ENCODE measurements around the gene MBD3L5.
"Not testable (repeated sequence)": the region's sequence is repeated elsewhere in the genome, so short reads cannot be mapped to it uniquely, and the experiment has no call there.

MBD3L5 gene

DNA sequence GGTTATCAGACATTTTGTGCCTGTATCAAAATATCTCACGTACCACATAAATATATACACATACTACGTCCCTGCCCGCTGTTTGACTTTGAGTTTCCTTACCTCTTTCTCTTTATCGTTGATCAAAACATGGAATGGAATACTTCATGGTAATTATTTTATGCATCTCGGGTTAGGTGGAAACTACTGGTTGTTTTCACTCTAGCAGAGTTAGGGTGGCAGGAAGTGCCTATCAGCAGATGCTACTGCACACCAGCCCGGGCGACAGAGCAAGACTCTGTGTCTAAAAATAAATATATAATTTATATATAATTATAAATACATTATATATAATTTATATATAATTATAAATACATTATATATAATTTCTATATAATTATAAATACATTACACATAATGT, 22.5 kb downstream of the MBD3L5 start:
- DNase-seq (ENCODE audit: low spot score): not testable (repeated sequence)

DNA sequence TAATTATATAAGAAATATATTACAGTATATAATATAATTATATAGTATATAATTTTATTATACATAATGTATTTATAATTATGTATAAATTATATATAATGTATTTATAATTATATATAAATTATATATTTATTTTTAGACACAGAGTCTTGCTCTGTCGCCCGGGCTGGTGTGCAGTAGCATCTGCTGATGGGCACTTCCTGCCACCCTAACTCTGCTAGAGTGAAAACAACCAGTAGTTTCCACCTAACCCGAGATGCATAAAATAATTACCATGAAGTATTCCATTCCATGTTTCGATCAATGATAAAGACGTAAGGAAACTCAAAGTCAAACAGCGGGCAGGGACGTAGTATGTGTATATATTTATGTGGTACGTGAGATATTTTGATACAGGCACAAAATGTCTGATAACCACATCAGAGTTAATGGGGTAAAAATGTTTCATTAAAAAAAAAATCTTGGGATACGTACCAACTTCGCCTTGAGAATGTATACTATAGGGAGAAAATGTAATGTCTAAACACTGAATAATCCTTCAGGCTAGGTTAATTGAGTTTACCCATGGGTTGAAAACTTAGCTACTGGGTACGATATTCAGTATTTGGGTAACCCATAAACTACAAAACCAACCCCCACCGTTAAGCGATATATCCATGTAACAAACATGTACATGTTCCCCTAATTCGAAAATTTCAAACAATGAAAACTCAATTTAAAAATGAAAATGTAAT, 24.4 kb downstream of the MBD3L5 start:
- not testable (repeated sequence) for DNase-seq (ENCODE audit: low spot score)

DNA sequence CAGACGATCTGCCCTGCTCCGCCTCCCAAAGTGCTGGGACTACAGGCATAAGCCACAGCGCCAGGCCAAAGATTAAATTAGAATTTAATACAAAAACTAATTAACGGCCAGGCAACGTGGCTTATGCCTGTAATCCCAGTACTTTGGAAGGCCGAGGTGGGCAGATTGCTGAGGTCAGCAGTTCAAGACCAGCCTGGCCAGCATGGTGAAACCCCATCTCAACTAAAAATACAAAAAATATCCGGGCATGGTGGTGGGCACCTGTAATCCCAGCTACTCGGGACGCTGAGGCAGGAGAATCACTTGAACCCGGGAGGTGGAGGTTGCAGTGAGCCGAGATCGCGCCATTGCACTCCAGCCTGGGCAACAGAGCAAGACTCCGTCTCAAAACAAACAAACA, 25.3 kb downstream of the MBD3L5 start:
- DNase-seq (ENCODE audit: low spot score): not testable (repeated sequence)

DNA sequence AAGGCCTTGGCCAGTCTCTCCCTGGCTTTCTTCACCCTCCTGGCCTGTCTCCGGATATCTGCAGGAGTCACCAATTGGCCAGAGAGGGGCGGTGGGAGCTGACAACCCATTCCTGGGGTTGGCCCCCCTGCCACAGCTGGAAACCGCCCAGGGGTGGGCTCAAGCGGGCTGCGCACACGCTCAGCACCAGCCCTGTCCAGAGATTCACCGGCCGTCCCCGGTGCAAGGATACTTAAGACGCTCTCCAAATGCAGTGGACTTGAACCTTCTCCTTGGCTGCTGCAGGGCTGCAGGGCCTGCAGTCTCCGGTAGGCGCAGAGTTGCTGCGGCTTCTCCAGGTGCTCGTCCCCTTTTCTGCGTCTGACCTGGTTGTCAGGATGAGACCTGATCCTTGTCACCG, 26.0 kb downstream of the MBD3L5 start:
- DNase-seq (ENCODE audit: low spot score): not testable (repeated sequence)

DNA sequence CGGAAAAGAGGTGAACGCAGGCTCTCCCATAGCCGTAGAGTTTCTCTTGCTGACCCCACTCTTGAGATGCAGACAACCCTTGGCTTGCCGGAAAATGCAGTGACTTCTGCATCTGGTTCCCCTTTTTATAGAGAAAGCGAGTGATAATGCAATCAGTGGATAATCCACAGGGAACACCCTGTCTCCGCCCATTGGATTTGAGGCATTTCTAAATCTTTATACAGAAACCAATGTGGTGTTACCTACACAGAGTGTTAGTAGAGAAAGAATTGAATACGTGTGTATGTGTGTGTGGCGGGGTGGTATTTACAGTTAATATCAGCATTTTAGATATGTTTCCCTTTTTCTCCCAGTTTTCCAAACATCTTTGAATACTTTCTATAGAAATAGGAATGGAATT, 28.2 kb downstream of the MBD3L5 start, which contains the start of gene MBD3L3:
MBD3L3 (minus strand) TSS at position 101 of the 400 bp plus-strand sequence; CDS start at position 30, 71 bp downstream.
- DNase-seq (ENCODE audit: low spot score): not testable (repeated sequence)

DNA sequence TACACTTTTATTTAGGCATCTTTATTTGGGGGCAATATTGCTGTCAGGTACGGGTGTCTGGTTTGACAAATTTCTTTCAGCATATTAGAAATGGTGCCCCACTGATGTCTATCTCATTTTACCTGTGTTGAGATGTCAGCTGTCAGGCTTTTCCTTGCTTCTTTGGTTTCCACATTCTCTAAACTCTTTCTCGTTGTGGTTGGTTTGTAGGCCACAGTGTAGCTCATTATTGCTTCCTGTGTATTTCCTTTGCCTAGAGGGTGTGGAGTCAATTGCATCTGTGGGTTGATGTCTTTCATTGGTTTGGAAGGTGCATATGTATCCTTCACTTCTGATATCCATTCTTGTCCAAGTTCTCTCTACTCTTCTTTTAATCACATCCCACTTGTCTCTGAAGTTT, 29.6 kb downstream of the MBD3L5 start:
- DNase-seq (ENCODE audit: low spot score): not testable (repeated sequence)

DNA sequence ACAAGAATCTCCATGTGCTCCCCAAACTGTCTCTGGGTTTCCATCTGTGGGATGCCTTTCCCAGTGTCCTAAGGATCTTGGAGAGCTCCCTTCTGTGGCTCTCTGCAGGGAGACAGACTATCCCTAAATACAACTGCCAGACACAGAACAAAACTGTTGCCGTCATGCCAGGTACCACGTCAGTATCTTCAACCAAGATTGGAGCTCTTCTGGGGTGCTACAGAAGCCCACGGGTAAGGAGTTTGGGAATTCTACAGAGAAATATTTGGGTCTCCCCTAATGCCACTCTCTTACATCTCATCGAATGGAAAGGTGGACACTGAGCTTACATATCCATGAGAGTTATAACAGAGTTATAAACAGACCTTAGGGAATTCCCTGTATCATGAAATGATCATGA, 33.0 kb downstream of the MBD3L5 start:
- no peak for DNase-seq (ENCODE audit: low spot score)

DNA sequence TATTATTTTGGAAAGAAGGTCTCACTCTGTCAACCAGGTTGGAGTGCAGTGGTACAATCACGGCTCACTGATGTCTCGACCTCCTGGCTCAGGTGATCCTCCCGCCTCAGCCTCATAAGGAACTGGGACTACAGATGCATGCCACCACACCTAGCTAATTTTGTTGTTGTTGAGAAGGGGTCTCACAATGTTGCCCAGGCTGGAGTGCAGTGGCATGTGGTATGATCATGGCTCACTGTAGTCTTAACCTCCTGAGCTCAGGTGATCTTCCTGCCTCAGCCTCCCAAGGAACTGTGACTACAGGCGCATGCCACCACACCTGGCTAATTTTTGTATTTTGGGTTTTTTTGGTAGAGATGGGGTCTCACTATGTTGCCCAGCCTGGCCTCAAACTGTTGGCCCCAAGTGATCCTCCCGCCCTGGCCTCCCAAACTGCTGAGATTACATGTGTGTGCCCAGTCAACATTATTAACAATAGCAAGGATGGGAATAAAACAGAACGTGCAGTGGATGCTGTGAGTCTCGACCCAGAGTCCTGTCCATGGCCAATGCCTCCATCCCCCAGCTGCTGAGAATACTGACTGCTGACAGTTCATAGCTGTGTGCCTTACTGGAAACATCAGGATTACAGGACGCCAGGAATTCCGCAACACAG, 33.5 kb downstream of the MBD3L5 start:
- no peak for DNase-seq (ENCODE audit: low spot score)

DNA sequence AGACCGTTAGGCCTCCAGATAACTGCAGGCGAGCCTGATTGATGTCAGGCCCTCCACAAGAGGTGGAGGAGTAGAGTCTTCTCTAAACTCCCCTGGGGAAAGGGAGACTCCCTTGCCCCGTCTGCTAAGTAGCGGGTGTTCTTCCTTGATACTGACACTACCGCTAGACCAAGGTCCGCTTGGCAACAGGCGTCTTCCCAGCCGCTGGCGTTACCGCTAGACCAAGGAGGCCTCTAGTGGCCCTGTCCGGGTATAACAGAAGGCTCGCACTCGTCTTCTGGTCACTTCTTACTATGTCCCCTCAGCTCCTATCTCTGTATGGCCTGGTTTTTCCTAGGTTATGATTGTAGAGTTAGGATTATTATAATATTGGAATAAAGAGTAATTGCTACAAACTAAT, 36.7 kb downstream of the MBD3L5 start:
- DNase-seq (ENCODE audit: low spot score): not testable (repeated sequence)

DNA sequence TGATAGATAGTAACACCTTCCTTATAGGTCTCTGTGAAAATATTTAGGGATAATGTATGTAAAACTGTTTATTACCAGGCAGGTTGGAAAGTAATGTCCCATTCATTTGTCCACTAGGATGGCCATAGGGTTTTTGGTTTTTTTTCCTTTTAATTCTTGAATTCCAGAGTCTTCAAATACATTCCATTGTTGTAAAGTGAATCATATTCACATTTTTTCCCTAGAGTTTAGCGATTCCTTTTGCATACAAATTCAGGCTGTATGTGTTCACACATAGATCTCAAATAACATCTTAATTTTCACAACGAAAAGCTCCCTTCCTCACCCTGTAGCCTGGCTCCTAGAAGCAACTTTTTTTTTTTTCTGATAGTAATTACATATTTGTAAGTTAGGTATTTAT, 37.3 kb downstream of the MBD3L5 start:
- no peak for DNase-seq (ENCODE audit: low spot score)

DNA sequence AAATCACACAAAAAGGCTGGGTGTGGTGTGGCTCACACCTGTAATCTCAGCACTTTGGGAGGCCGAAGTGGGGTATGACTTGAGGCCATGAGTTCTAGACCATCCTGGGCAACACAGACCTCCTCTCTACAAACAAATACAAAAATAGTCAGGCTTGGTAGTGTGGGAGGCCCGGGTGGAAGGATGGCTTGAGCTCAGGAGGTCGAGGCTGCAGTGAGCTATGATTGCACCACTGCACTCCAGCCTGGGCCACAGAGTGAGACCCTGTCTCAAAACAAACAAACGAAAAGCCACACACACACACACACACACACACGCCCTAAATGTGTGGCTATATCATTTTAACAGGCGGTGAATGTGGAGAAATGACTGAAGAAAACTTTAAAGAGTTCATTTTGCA, 38.2 kb downstream of the MBD3L5 start:
- DNase-seq (ENCODE audit: low spot score): no peak

DNA sequence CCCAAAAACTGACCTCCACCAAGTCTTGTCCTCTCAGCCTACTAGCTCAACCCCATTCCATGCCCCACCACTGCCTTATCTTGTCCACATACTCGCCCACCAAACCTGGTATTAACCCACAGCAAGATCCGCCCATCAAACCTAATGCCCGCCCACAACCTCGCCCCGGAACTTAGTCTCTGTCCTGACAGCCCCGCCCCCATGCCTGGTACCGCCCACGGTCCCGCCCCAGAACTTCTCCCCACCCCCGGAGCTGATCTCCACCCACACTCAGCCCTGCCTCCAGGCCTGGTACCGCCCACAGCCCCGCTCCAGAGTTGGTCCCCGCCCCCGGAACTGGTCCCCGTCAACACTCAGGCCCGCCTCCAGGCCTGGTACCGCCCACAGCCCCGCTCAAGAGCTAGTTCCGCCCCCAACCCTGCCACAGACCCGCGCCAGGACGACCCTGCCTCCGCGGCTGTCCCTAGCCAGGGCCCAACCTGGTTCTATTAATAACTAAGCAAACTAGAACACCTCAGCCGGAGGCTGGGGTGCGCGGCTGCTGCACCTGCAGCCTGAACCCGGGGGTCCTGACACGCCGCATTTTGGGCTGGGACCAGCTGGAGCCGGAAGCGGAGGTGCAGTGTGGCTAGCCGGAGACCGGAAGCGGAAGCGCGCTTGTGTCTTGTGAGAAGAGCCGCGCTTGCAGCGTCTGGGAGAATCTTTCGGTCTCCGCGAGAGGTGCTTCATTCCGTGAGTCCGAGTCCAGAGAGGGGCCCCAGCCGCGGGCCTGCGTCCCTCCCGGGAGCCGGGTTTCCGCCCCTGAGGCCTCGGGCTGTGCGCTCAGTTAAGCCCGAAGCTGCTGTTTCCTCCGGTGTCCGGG, 38.9 kb downstream of the MBD3L5 start, which contains the start of gene ZNF557:
ZNF557 (plus strand) TSS at position 662 of the 862 bp plus-strand sequence. CDS start 5,372 bp downstream, outside the sequence.
- peak; percentile 96 for DNase-seq (ENCODE audit: low spot score)

DNA sequence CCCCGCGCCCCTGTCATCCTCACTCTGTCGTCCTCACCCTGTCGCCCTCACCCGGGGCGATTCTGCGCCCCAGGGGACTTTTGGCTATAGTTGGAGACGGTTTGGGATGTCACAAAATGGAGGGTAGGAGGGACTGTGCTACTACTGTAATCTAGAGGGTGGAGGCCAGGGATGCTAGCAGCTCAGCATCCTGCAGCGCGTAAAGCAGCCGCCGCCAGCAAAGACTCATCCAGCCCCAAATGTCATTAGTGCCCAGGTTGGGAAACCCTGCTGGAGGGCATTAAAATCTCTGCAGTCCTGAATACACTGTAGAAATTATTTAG, 39.5 kb downstream of the MBD3L5 start:
- DNase-seq (ENCODE audit: low spot score): peak; percentile 13

DNA sequence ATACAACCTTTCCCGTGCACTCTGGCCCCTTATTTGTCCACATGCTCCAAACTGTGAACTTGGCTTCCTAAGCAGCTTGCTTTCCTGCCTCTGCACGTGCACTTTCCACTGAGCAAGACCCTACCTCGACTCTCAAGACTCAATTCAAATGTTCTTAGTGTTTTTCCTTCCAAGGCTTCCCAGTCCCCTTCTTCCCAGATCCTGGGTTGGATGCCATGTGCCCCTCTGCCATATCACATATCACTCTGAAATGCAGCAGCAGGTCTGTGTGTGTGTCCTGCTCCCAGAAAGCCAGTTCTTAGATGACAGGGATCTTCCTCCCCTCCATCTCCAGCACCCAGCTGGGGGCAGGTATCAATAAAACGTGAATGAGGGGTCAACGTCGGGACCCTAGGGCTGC, 42.2 kb downstream of the MBD3L5 start:
- no peak for DNase-seq (ENCODE audit: low spot score)

DNA sequence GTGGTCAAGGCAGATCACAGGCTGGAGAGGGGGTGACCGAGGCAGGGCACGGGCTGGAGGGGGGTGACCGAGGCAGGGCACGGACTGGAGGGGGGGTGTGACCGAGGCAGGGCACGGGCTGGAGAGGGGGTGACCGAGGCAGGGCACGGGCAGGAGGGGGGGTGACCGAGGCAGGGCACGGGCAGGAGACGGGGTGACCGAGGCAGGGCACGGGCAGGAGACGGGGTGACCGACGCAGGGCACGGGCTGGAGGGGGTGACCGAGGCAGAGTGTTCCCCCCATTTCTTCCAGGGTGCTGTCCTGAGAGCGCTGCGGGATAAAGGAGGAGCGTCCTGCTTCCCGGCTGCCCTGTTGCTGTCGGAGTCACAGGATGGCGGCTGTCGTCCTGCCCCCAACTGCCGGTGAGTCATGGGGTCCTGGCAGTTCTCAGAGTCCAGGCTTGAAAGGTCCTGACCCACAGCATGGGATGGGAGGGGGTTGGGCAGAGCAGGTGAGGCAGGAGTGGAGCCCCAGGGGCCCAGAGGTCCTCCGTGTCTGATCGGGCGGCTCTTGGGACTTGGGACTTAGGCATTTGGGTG, 44.4 kb downstream of the MBD3L5 start:
- DNase-seq (ENCODE audit: low spot score): no peak

DNA sequence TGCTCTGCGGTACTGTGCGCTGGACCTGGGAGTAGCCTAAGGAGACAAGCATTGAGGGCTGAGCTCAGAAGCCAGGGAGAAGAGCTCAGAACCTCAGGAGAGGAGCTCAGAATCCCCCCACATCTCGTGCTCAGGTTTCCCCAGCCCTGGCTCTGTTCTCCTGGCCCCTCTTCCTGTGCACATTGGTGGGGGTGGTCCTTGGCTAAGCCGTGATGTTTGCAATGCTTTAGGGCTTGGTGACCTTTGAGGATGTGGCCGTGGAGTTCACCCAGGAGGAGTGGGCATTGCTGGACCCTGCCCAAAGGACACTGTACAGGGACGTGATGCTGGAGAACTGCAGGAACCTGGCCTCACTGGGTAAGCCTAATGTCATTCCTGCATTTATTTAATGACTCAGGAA, 45.8 kb downstream of the MBD3L5 start:
- no peak for DNase-seq (ENCODE audit: low spot score)

DNA sequence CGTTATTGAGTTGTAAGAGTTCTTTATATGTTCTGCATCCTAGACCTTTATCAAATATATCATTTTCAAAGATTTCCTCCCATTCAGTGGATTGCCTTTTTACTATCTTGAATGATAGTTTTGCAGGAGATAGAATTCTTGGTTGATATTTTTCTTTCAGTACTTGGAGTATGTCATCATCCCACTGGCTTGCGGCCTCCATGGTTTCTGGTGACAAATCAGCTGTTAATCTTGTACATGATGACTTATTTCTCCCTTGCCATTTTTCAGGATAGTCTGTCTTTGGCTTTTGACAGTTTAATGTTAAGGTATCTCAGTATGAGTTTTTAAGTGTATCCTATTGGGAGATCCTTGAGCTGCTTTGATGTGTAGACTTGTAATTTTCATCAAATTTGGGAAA, 47.6 kb downstream of the MBD3L5 start:
- DNase-seq (ENCODE audit: low spot score): no peak

All from kidney capillary endothelial cell (primary cell).